Suprapubic skin (tissue), 4 donors: ENCODE data around the gene CEP112. TPM values are rescaled to one million over a fixed set of nuclear protein-coding genes. Genes with fewer than 3 reads are reported as not detected.
A peak's percentile ranks its signal among the peaks of the same experiment; 100 is the strongest.

Experiments used
- DNase-seq, 2 donors: peaks; one replicate each; pipeline ENCODE4 v3.0.0-alpha.2; 2019; ENCODE audit warnings: low spot score in 2 of 2
- H3K27ac ChIP-seq: fragments of 200-600 bp; sonication (generic); one replicate; pipeline ENCODE4 v1.5.1; 2019
- H3K27me3 ChIP-seq: fragments of 200-600 bp; sonication (generic); one replicate; pipeline ENCODE4 v1.5.1; 2019
- H3K36me3 ChIP-seq: fragments of 200-600 bp; sonication (generic); one replicate; pipeline ENCODE4 v1.5.1; 2019
- H3K4me1 ChIP-seq: fragments of 200-600 bp; sonication (generic); one replicate; pipeline ENCODE4 v1.5.1; 2019
- H3K4me3 ChIP-seq: fragments of 200-600 bp; sonication (generic); one replicate; pipeline ENCODE4 v1.5.1; 2019; ENCODE audit warnings: mild to moderate bottlenecking
- H3K9me3 ChIP-seq: fragments of 200-600 bp; sonication (generic); one replicate; pipeline ENCODE4 v1.5.1; 2019
- EP300 ChIP-seq: sonication (generic); formaldehyde crosslinking; IDR thresholded peaks from one replicate; pipeline ENCODE4 v1.6.1; 2017; ENCODE audit warnings: antibody characterized with exemption
- POLR2A ChIP-seq, 2 donors: fragments of 450-650 bp; IDR thresholded peaks; one replicate each; pipeline ENCODE4 v1.6.1; 2017; ENCODE audit warnings: antibody characterized with exemption in 2 of 2, mild to moderate bottlenecking in 2 of 2, moderate library complexity in 2 of 2
- POLR2AphosphoS5 ChIP-seq, 3 donors: sonication (generic); formaldehyde crosslinking; IDR thresholded peaks; one replicate each; pipeline ENCODE4 v1.6.1; 2017; ENCODE audit warnings: antibody characterized with exemption in 3 of 3
- WGBS: methylation state at CpG from one replicate; pipeline ENCODE4 v1.1.5; 2018; 5-methylcytosine and 5-hydroxymethylcytosine counted together
- total RNA-seq, 4 donors: library from RNA; depleted of rRNA; stranded (reverse); fragments of >200 nt; gene quantifications; one replicate each; pipeline ENCODE4 v1.1.0, GENCODE V29; 2016
- TF ChIP-seq, protein P1 (sequence below), 2 donors: fragments of 200-600 bp in 1 of 2; fragments of 450-650 bp in 1 of 2; sonication (generic) in 1 of 2; IDR thresholded peaks; one replicate each; pipeline ENCODE4 v1.5.1; 2016 to 2019; ENCODE audit warnings: antibody characterized with exemption in 2 of 2, mild to moderate bottlenecking in 1 of 2, moderate library complexity in 1 of 2

Gene CEP112
- total RNA-seq, 4 donors from 2014 or later = 0.68 to 14.1 (median 6.6) TPM

DNA sequence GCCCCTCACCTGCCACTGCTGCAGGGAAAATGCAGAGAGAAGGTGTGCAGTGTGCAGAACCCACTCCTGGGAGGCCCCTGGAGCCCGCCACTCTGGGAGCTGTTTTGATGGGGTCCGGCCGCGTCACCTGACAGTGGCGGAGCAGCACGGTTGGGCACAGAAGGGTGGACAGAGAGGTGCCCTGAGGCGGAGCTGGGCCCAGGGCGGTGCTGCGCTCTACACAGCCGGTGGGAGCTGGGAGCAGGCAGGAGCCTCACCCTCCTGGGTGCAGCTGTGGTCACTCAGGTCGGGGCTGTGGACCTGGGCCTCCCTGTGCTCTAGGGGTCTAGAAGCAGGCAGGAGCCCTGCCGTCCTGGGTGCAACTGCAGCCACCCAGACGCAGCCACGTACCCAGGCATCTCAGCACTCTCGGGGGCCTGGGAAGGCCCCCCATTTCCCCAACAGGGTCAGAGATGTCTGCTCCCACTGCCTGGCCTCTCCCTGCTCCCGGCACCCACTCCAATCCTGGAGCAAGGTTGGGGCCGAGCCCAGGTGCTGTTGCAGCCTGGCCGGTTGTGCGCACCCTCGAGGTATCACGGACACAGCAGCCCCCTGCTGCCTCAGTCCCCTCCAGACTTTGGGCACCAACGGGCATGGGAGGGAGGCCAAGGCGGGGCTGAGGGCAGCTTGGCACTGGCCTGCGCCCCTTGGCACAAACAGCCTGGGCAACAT is 326.1 kb downstream of the CEP112 start:
- H3K4me3 ChIP-seq = no peak overlapping the region
- no peak for DNase-seq
- H3K27me3 ChIP-seq = no peaks in the 10 kb centered on the region
- TF ChIP-seq POLR2AphosphoS5 (IDR thresholded peaks at IDR 0.05) (no peak), POLR2A (IDR thresholded peaks at IDR 0.05) (no peak), EP300 (no peak)
- TF ChIP-seq, protein P1, sequence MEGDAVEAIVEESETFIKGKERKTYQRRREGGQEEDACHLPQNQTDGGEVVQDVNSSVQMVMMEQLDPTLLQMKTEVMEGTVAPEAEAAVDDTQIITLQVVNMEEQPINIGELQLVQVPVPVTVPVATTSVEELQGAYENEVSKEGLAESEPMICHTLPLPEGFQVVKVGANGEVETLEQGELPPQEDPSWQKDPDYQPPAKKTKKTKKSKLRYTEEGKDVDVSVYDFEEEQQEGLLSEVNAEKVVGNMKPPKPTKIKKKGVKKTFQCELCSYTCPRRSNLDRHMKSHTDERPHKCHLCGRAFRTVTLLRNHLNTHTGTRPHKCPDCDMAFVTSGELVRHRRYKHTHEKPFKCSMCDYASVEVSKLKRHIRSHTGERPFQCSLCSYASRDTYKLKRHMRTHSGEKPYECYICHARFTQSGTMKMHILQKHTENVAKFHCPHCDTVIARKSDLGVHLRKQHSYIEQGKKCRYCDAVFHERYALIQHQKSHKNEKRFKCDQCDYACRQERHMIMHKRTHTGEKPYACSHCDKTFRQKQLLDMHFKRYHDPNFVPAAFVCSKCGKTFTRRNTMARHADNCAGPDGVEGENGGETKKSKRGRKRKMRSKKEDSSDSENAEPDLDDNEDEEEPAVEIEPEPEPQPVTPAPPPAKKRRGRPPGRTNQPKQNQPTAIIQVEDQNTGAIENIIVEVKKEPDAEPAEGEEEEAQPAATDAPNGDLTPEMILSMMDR (IDR thresholded peaks at IDR 0.05) = no peak
- no peaks in the 10 kb centered on the region for H3K9me3 ChIP-seq
- 83% methylated on average over 9 of the region's 24 CpGs for WGBS
- no peak overlapping the region for H3K27ac ChIP-seq
- H3K4me1 ChIP-seq = no peaks in the 10 kb centered on the region
- H3K36me3 ChIP-seq = no peaks in the 10 kb centered on the region

DNA sequence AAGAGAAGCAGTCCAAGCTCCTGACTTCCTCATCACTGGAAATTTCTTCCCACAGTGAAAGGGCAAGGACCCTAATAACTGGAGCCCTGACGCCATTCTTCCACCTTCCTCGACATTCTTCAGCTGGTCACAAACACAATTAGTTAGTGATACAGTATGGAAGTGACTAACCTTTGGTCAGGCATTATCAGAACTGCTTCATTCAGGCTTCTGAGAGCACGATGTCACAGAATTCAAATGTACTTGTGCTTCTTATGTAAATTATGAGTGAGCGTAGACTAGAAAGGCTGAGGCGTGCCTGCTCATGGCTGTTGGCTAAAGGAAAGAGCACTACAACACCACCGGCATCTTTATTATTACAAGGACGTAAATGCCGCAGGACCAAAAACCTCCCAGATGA is 327.5 kb downstream of the CEP112 start:
- no peaks in the 10 kb centered on the region for H3K27me3 ChIP-seq
- H3K9me3 ChIP-seq = no peaks in the 10 kb centered on the region
- TF ChIP-seq, protein P1 (IDR thresholded peaks at IDR 0.05) = no peak
- TF ChIP-seq POLR2AphosphoS5 (IDR thresholded peaks at IDR 0.05) (no peak), POLR2A (IDR thresholded peaks at IDR 0.05) (no peak), EP300 (no peak)
- no peak overlapping the region for H3K4me3 ChIP-seq
- no peak for DNase-seq
- H3K27ac ChIP-seq = no peak overlapping the region
- H3K36me3 ChIP-seq = no peaks in the 10 kb centered on the region
- 92% methylated on average over 8 of the region's 8 CpGs for WGBS
- no peaks in the 10 kb centered on the region for H3K4me1 ChIP-seq

DNA sequence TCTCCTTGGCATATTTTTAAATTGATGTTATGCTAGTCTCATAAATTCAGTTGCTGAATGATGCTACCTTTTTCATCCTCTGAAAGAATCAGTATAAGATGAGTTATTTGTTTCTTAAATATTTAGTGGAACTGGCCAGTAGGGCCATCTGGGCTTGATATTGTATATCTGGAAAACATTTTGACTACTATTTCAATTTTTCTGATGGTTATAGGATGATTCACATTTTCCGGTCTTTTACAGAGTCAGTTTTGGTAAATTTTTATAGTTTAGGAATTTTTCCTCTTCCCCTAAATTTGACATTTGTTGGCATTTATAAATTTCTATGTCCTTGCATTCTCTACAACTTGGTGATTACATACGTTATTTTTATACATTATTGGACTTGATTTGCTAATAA is 334.2 kb downstream of the CEP112 start:
- Histone ChIP-seq H3K4me3 (no peak overlapping the region), H3K27ac (no peak overlapping the region), H3K4me1 (peaks cover 5% of the 10 kb centered on the region), H3K9me3 (no peaks in the 10 kb centered on the region), H3K27me3 (no peaks in the 10 kb centered on the region), H3K36me3 (no peaks in the 10 kb centered on the region)
- WGBS = 76% methylated on average over 2 of the region's 2 CpGs
- TF ChIP-seq POLR2A (IDR thresholded peaks at IDR 0.05) = no peak
- DNase-seq = no peak

DNA sequence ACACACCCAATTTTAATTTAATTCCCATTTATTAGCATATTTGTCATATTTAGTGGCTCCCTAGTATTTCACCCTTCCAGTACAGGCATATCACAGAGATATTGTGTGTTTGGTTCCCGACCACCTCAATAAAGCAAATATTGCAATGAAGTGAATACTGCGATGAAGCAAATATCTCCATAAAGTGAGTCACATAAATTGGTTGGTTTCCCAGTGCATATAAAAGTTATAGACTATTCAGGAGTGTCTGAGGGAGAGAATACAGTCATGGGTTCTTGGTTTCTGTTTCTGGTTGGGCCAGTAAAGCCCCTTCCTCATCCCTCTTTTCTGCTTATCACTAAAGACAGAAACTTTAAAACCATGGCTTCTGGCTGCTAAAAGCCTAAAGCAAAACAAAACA is 335.1 kb downstream of the CEP112 start:
- H3K9me3 ChIP-seq = no peaks in the 10 kb centered on the region
- H3K27me3 ChIP-seq = no peaks in the 10 kb centered on the region
- peaks cover 5% of the 10 kb centered on the region for H3K4me1 ChIP-seq
- DNase-seq = no peak
- no peaks in the 10 kb centered on the region for H3K36me3 ChIP-seq
- no peak for TF ChIP-seq EP300
- no peak for TF ChIP-seq POLR2AphosphoS5 (IDR thresholded peaks at IDR 0.05)
- no peak for TF ChIP-seq POLR2A (IDR thresholded peaks at IDR 0.05)
- TF ChIP-seq, protein P1 (IDR thresholded peaks at IDR 0.05) = no peak
- H3K4me3 ChIP-seq = no peak overlapping the region
- WGBS = 60% methylated on average over 2 of the region's 2 CpGs
- H3K27ac ChIP-seq = no peak overlapping the region

DNA sequence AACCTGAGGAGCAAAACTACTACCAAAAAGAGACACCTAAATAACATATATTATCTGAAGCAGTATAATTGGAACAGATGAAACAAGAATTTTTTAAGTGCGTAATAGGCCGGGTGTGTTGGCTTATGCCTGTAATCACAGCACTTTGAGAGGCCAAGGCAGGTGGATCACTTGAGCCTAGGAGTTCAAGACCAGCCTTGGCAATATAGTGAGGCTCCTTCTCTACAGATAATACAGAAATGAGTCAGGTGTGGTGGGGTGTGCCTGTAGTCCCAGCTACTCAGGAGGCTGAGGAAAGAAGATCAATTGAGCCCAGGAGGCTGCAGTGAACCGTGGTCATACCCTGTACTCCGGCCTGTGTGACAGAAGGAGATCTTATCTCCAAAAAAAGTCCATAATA is 336.3 kb downstream of the CEP112 start:
- Histone ChIP-seq H3K27me3 (no peaks in the 10 kb centered on the region), H3K4me3 (no peak overlapping the region), H3K9me3 (no peaks in the 10 kb centered on the region), H3K4me1 (peaks cover 5% of the 10 kb centered on the region), H3K36me3 (no peaks in the 10 kb centered on the region), H3K27ac (peak overlapping the region; percentile 71)
- WGBS = 69% methylated on average over 4 of the region's 4 CpGs
- no peak for DNase-seq
- TF ChIP-seq, protein P1 (IDR thresholded peaks at IDR 0.05) = no peak
- TF ChIP-seq EP300 (no peak), POLR2AphosphoS5 (IDR thresholded peaks at IDR 0.05) (no peak), POLR2A (IDR thresholded peaks at IDR 0.05) (no peak)

DNA sequence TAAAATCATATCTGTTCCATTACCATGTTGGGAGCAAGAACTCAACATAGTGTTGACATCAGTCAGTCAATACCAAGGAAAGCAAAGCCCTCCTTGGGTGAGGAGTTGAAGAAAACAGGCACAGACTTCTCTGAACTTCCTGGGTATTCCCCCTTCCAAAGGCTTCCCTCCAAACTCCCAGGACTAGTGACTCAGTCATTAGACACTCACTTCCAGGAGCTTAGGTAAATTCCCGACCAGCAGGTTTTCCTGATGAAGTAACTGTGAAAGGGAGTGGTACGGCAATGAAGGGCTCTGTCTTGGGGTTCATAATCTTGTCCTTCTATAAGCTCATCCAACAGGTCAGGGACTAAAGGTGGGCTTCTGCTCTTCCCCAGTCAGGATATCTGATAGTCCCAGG is 336.7 kb downstream of the CEP112 start:
- no peak for DNase-seq
- Histone ChIP-seq H3K27me3 (no peaks in the 10 kb centered on the region), H3K36me3 (no peaks in the 10 kb centered on the region), H3K9me3 (no peaks in the 10 kb centered on the region), H3K4me3 (no peak overlapping the region), H3K27ac (peak overlapping the region; percentile 71), H3K4me1 (peaks cover 5% of the 10 kb centered on the region)
- TF ChIP-seq EP300 (no peak), POLR2A (IDR thresholded peaks at IDR 0.05) (no peak), POLR2AphosphoS5 (IDR thresholded peaks at IDR 0.05) (no peak)
- TF ChIP-seq, protein P1 (IDR thresholded peaks at IDR 0.05) = no peak
- WGBS = 61% methylated on average over 2 of the region's 2 CpGs
